NCI-H2107 treated with DMSO at 0.1 percent for 48 hours (cell line): ENCODE data around the gene SCYL1.

Experiments
- DNase-seq: peaks from one replicate; lab custom pipeline; 2025; ENCODE audit not compliant: unreplicated experiment; lab: John Stamatoyannopoulos, UW

The SCYL1 gene

DNA sequence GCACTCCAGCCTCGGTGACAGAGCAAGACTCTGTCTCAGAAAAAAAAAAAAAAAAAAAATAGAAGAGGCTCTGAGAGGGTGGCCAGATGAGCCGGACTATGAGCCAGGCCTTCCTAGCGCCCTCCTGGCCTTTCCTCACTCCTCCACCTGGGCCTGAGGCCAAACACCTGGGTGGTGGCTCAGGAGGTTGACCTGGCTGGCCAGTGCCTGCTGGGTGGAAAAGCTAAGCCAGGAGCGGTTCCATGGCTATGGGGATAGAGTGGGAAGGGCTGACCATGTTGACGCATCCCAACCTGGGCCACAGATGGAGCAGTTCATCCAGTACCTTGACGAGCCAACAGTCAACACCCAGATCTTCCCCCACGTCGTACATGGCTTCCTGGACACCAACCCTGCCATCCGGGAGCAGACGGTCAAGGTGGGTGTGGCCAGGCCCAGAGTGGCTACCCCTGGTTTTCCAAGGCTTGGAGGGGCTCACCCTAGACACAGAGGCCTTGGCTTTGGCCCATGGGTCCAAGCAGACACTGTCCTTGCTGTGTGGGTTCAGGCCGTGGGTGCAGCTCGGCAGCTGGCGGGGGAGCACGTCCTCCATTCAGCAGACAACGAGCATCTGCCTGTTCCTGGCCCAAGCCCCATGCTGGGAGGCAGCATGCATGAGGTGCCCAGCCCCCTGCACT lies 7.6 kb downstream of the SCYL1 start:
- no peak for DNase-seq

DNA sequence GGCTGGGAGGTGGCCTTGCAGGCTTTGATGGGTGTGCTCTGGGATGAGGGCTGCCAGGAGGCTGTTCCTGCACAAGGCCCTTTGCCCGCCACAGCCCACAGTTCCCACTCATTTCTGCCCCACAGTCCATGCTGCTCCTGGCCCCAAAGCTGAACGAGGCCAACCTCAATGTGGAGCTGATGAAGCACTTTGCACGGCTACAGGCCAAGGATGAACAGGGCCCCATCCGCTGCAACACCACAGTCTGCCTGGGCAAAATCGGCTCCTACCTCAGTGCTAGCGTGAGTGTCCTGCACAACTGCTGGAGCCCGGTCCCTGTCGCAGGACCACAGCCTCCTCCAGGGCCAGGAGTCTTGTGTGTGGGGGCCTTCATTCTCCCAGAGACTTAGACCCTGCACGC lies 10.2 kb downstream of the SCYL1 start:
- no peak for DNase-seq

DNA sequence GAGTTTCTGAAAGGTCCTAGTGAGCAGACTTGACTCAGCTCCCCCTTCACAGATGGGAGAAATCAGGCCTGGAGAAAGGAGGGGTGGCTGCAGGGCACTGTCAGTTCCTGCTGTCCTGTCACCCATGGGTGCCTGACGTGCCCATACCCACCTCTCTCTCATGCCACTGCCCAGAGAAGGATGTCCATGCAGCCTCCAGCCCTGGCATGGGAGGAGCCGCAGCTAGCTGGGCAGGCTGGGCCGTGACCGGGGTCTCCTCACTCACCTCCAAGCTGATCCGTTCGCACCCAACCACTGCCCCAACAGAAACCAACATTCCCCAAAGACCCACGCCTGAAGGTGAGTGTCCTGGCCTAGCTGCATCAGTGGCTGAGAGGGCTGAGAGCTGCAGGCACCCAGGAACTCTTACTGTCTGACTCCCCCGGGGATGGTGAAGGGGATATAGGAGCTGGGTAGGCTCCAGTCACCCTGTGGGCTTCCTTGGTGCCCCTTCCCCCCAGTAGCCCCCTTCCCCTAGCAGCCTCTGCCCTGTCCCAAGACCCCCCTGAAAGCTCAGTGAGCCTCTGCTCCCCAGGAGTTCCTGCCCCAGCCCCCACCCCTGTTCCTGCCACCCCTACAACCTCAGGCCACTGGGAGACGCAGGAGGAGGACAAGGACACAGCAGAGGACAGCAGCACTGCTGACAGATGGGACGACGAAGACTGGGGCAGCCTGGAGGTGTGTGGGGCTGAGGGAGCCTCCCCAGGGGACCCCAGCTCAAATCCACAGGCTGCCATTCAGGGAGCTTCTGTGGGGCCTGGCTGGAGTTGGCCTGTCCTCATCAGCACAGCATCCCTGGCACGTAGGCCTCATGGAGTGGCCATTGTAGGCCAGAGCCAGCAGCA lies 11.8 kb downstream of the SCYL1 start:
- no peak for DNase-seq

DNA sequence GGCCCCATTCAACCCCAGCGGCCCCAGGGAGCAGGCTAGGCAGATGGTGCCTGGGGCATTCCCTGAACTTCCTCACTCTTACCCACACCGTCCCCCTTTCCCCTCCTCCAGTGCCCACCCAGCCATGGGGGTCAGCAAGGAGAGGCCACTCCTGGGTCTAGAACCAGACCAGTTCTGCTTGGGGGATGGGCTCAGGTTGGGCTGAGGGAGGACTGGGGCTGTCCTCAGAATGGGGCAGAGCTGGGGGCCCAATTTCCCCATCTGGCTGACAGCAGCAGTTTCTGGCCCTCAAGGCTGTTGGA lies 12.4 kb downstream of the SCYL1 start:
- DNase-seq: no peak

DNA sequence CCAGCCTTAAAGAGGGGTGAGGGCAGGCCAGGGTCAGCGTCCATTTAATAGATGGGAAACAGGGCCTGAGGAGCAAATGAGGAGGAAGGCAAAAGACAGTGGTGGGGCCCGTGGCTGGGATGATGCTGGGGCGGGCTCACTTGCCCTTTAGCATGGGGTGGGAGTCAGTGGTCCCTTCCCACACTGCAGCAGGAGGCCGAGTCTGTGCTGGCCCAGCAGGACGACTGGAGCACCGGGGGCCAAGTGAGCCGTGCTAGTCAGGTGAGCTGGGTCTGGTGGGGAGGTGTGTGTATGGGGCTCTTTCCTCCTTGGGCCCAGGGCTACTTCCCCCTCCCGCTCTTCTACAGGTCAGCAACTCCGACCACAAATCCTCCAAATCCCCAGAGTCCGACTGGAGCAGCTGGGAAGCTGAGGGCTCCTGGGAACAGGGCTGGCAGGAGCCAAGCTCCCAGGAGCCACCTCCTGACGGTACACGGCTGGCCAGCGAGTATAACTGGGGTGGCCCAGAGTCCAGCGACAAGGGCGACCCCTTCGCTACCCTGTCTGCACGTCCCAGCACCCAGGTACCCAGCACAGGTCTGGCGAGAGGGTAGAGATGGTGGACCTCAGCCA lies 12.8 kb downstream of the SCYL1 start:
- DNase-seq: no peak

DNA sequence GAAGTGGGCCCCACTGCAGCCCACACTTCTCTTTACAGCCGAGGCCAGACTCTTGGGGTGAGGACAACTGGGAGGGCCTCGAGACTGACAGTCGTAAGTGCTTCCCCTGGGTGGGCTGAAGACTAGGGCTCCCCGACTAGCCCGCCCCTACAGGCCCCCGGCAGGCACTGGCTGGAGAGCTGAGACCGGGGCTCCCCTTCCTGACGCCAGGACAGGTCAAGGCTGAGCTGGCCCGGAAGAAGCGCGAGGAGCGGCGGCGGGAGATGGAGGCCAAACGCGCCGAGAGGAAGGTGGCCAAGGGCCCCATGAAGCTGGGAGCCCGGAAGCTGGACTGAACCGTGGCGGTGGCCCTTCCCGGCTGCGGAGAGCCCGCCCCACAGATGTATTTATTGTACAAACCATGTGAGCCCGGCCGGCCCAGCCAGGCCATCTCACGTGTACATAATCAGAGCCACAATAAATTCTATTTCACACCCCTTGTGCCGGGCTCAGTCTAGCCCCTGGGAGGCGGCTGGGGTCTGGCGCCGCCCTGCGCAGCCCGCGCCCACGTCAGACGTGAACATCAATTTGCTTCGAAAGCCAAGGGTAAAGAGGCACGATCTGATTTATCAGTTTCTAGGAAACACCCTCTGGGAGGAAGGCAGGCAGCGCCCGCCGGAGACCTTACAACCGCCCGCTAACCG lies 13.5 kb downstream of the SCYL1 start:
- DNase-seq: no peak

DNA sequence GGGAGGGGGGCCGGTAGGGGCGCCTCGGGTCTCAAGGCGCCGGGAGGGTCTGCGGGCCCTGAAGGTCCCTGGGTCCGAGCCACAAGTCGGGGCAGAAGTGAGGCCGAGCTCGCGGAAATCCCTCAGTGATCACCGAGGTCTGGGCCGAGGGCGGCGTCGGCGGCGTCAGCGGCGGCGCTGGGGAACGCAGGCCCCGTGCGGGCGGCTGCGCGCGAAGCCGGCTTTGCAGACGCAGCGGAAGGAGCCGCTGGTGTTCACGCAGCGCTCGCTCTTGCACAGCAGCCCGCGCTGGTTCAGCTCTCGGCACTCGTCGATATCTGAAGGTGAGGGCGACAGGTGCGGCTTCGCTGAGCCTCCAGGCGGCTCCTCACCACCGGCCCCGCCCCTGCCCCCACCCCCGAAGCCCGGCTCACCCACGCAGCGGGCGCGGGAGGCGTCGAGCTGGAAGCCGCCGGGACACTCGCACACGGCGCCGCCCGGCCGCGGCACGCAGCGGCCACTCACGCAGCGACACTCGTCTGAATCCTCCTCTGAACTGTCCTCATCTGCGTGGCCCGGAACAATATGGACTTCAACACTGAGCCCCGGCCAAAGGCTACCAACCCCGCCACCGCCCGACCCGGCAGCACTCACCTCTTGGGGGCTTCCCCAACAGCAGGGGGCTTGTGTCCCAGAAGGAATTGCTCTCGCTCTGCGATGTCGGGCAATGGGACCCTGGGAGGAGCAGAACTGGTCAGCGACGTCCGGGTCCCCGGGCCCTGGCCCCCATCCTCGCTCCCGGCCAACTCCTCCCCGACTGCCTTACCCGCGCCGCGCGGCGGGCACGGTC lies 14.2 kb downstream of the SCYL1 start:
- DNase-seq: no peak

DNA sequence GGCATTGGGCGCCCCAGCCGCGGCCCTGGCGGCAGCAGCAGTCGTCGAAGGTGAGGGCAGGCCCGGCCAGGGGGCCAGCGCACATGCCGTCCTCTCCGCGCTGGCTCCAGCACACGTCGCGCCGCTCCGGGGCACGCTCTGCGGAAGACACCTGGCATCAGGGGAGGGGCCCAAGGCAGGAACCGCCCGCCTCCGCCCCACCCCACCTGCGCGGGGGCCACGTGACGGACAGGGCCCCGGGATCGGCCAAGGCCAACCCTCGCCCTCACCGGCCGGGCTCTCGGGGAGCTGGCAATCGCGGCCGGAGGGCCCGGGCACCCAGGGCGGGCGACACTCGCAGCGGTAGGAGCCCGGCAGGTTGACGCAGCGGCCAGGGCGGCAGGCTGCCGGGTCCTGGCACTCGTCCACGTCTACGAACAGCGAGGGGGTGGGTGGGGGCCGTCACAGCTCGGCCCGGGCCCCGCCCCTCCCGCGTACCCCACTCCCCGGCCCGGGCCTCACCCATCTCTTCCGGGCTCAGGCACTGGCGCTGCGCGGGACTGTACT lies 14.9 kb downstream of the SCYL1 start:
- DNase-seq: no peak

DNA sequence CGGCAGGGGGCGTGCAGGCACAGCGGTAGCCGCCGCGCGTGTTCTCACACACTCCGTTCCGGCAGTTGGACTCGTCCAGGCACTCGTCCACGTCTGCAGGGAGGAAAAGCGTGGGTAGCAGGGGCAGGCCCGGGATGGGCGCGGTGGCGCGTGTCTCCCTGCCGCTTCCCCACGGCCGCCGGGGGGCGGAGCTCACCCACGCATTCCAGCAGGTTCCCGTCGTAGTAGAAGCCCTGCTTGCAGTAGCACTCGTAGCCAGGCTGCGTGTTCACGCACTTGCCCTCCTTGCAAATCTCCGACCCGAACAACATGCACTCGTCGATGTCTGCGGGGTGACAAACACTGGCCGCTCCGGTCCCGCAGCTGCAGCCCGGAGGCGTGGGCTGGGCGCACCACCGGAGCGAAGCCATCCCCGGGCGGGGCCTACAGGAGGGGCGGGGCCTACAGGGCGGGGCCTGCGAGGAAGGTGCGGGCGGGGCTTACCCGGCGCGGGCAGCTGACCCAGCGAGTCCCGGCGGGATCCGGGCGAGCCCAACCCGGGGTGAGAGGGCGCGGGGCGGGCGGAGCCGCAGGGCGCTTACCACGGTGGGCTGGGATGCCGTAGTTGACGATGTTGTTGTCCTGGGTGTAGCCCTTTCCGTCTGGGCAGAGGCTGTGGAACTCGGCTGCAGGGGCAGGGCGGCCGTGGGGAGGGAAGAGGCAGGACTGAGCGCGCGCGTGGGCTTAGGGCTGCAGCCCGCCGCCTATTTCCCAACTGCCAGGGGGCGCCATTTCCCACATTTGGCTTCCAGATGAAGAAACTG lies 15.6 kb downstream of the SCYL1 start:
- DNase-seq: peak; percentile 46

DNA sequence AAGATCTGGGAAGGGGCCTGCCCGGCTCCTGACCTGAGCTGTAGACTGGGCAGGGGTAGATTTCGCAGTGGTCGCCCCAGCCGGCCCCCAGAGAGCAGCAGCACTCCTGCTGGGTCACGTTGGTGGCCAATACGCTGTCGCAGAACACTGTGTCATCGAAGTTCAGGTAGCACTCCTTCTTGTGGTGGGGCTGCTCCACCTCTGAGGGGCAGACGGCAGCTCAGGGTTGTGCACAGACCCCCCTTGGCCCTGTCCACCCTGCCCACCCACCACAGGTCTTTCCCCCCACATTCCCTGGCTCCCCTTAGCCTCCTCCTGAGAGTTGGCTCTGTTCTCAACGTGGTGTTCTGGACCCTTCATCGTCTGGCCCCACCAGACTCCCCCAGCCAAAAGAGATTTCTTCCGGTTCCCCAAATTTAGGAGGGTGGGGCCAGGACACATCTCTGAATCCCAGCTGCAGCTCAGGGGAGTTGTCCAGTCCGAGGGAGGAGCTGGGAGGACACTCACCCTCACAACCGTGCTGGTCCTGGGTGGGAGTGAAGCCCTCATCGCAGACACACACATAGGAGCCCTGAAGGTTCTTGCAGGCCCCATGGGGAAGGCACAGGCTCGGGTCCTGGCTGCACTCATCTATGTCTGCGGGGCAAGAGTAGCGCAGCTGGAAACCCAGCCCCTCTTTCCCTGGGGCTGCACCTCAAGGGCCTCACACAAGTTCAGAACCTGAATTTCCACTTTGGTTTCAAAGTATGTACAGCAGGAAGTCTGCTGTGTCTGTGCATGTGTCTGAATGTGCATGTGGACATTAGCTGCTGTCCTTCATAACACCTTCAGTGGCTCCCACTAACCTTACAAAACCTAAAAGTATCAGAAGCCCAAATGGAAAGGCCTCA lies 16.5 kb downstream of the SCYL1 start:
- no peak for DNase-seq

DNA sequence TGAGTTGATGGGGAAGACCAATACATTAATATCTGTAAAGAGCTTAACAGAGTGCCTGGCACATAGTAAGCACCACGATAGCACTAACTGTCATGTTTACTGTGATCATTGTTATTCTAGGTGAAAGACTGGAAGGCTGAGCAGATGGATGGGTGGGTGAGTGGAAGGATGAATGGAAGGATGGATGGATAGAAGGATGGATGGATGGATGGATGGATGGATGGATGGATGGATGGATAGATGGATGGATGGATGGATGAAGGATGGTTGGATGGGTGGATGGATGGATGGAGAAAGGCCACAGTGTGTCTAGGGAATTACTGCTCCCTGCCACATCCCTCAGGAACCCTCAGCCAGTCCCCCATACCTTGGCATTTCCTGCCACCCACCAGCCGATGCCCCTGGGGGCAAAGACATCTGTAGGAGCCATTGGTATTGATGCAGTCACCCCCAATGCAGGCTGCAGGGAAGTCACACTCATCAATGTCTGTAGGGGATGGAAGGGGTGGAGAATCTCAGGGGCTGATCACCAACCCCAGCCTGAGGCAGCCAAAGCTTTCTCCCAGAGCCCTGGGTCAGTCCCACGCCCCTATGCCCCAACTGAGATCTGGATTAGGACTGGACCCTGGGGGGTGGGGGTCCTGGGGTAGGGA lies 18.0 kb downstream of the SCYL1 start:
- DNase-seq: no peak

DNA sequence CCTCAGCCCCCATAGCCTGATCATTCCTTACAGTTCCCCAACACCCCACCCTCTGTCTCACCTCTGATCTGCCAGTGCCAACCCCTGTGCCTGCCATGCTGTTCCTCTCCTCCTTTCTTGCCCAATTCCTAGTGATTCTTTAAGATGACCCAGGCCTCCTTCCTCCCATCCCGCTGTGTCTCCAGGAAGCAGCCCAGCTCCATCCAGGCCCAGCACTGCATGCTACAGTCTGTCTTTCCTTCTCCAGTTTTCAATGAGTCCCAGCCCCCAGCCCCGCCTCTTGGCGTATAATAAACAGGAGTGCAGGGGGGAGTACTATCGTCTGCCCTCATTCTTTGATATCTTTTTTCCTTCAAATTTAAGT lies 21.0 kb downstream of the SCYL1 start:
- no peak for DNase-seq

DNA sequence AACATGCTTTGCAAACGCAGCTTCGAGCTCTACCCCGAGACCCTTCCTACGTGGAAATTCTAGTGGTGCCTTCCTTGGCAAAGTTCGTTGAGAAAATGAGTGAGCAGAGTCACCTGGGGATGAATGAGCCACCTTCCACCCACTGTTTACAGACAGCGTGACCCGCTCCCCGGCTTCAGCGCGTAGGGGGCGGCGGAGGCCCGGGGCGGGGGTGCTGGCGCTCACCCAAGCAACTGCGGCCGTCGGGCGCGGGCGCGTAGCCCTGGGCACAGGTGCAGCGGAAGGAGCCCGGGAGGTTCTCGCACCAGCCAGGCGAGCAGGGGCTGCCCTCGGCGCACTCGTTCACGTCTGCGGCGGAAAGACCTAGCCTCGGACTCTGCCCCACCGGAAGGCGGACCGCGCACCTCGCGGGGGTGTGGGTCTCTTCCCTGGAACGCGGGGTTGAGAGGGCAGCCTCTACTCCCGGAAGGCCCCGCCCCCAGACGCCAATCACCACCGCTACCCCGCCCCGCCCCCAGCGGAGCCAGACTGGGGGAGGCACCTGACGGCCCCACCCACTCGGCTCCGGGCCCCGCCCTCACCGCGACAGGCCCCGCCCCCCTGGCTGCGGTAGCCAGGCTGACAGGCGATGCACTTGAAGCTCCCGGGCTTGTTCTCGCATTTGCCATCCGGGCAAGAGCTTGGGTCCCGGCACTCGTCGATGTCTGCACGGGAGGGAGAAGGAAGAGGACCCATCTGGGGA lies 21.5 kb downstream of the SCYL1 start:
- peak; percentile 32 for DNase-seq

DNA sequence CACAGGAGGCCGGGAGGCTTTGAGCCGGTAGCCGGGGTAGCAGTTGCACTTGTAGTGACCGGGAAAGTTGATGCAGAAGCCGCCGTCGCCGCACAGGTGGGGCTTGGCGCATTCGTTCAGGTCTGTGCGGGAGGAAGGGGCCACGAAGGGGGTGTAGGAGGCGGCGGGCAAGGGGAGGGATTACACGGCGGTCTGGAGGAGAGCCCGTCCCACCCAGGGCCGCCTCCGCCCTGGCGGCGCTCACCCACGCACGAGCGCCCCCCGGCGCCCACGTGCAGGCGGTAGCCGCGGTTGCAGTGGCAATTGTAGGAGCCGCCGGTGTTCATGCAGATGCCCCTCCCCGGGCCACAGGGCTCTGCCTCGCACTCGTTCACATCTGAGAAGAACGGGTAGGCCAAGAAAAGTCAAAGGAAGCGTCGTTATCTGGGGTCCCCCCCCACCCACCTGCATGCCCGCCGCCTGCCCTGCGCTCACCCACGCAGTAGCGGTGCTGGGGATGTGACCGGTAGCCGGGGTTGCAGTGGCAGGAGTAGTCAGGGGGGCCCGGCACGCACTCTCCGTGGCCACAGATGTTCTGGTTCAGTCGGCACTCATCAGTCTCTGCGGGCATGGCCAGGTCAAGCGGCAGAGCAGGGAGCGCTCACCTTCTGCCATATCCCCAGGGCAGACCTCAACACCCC lies 22.7 kb downstream of the SCYL1 start:
- no peak for DNase-seq

DNA sequence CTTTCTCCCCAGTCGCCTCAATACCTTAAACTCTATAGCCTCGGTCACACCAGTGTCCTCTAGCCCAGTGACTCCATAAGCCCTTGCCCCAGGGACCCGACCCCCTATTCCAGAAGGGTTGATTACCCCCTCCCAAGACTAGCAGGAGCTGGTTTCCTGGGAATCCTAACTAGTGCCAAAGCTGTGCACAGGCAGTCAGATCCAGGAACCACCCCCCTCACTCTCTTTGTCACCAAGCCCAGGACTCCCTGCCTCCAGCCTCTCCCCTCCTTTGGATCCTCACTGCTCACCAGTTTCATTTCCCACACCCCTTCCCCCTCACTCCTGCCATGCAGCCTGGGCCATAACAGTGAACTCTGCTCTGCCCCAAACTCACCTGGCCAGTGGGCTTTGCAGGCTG lies 23.5 kb downstream of the SCYL1 start:
- no peak for DNase-seq

DNA sequence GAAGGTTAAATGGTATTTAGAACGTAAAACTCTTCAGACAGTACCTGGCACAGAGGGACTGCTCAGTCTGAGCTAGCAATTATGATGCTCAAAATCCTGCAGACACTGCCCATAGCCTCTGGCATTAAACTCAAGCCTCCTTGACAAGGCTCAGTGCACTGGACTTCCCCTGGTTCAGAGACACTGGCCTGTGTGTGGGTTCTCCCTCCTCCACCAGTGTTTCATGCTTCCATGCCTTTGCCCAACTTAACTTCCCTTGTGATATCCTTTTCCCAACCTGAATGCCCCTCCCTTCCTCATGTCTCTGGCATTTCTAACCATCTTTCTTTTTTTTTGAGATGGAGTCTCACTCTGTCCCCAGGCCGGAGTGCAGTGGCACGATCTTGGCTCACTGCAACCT lies 24.2 kb downstream of the SCYL1 start:
- no peak for DNase-seq
